ENCODE measurements around the gene FBXL2. TPM values are rescaled to one million over a fixed set of nuclear protein-coding genes. Genes with fewer than 3 reads are reported as not detected.
"Not testable (repeated sequence)": the region's sequence is repeated elsewhere in the genome, so short reads cannot be mapped to it uniquely, and the experiment has no call there.

FBXL2 gene
- total and polyA plus RNA-seq, 2 of the 8 experiments (the other 6 are each of a cell fraction or from before 2014, with no cell fraction given): 3.1 to 5.4 TPM

- H3K27ac ChIP-seq (ENCODE audit: low read depth, low read length); POLR2A ChIA-PET (ENCODE audit: partially characterized antibody); H4K91ac ChIP-seq (replicated peaks; ENCODE audit: insufficient read length, low read length); H3K79me2 ChIP-seq (ENCODE audit: control insufficient read depth in 1 of 2, insufficient read depth in 2 of 2, low read length in 2 of 2); DNase-seq (ENCODE audit: low read depth in 1 of 2, low spot score in 2 of 2); H3K4ac ChIP-seq (replicated peaks; ENCODE audit: insufficient read length, low read depth, low read length); H2BK15ac ChIP-seq (ENCODE audit: low read length); H2BK5ac ChIP-seq (ENCODE audit: low read depth, low read length); H3K23ac ChIP-seq (ENCODE audit: insufficient read length); H3K56ac ChIP-seq (replicated peaks; ENCODE audit: insufficient read length, low read depth, low read length); H3K23me2 ChIP-seq (ENCODE audit: low read depth, low read length); H4K20me1 ChIP-seq (replicated peaks in 1 of 2; ENCODE audit: control insufficient read depth in 1 of 2, insufficient read depth in 2 of 2, low read length in 2 of 2); H2BK20ac ChIP-seq (ENCODE audit: low read length); H3K18ac ChIP-seq (ENCODE audit: extremely low read depth, low read length); H2AFZ ChIP-seq (ENCODE audit: low read length); FAIRE-seq; H2BK120ac ChIP-seq (replicated peaks; ENCODE audit: low read depth, low read length); H2BK12ac ChIP-seq (ENCODE audit: low read depth, low read length); H3K4me3 ChIP-seq (ENCODE audit: extremely low read depth in 1 of 4, insufficient read depth in 2 of 4, low read depth in 3 of 4, low read length in 4 of 4); H3K4me1 ChIP-seq (replicated peaks in 1 of 4; ENCODE audit: control insufficient read depth in 3 of 4, insufficient read depth in 4 of 4, low read length in 3 of 4); H4K5ac ChIP-seq (ENCODE audit: insufficient read length, low read depth, low read length); H3K4me2 ChIP-seq (ENCODE audit: insufficient read depth in 1 of 2, low read depth in 2 of 2, low read length in 2 of 2); H3K27me3 ChIP-seq (replicated peaks in 1 of 4; ENCODE audit: control insufficient read depth in 3 of 4, extremely low read depth in 1 of 4, insufficient read depth in 3 of 4, low read length in 3 of 4); H3K36me3 ChIP-seq (ENCODE audit: control insufficient read depth in 2 of 4, insufficient read depth in 4 of 4, low read length in 3 of 4); H4K8ac ChIP-seq (ENCODE audit: extremely low read depth, insufficient read depth, low read length); H3K14ac ChIP-seq (ENCODE audit: insufficient read length); H3K9me3 ChIP-seq (ENCODE audit: insufficient read depth in 2 of 2, low read depth in 1 of 2, low read length in 1 of 2); H3K79me1 ChIP-seq (ENCODE audit: low read depth, low read length); H2AK5ac ChIP-seq (ENCODE audit: low read depth, low read length); H3K9ac ChIP-seq (replicated peaks in 1 of 4; ENCODE audit: extremely low read depth in 1 of 4, low read depth in 3 of 4, low read length in 3 of 4): not testable (repeated sequence)
- CTCF ChIA-PET (ENCODE audit: partially characterized antibody): interaction anchor here (1.6 to 1.8 kb wide), 2 partner anchors 34 to 191 kb away, joined by 4 to 7 read pairs; no protein-coding TSS in a partner anchor
Measured at GRCh38 chr3:33338936-33339465, 61.8 kb downstream of the FBXL2 start.

Data from H1 (cell line).